ENCODE measurements around the gene ELL3.
"Not testable (repeated sequence)": the region's sequence is repeated elsewhere in the genome, so short reads cannot be mapped to it uniquely, and the experiment has no call there.

ELL3 gene

DNA sequence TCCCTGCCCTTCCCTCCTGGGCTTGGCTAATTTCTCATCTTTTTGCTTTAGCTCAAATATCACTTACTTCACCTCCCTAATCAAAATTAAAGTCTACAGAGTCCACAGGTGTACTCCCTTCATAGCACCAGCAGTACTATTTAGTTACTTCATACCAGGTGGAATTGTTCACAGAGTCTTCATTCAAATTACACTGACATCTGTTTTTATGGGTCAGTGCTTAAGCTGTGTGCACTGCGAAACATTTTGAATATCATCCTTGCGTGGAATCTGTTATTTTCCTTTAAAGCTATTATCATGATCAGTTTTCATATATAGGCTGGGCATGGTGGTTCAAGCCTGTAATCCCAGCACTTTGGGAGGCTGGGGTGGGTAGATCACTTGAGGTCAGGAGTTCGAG lies 12.6 kb upstream of the ELL3 start:
- no peak for DNase-seq

DNA sequence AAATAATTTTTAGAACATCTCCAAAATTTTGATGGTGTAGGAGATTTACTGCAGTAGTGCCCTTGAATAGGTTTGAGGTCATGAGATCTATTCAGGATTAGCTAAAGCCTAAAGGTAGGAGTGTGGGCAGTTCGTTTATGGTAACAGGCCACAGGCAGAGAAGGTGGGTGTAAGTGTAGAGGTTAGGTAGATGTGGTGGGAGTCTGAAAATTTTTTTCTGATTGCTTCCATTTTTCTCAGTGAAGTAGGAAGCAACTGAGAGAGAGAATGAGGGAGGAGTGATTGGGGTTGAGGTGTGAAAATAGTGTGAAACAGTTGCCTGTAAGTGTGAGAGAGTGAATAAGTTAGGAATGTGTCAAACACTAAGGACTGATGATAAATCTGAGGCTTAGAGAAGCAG lies 2.2 kb upstream of the ELL3 start:
- no peak for DNase-seq

- peak; percentile 85 to 88 for DNase-seq
These were observed 625 bp upstream of the ELL3 start for GRCh38 chr15:43777267-43777914.

- peak in 1 of 2 experiments; percentile 8 for DNase-seq
These were observed 557 bp downstream of the ELL3 start for GRCh38 chr15:43776101-43776717.

DNA sequence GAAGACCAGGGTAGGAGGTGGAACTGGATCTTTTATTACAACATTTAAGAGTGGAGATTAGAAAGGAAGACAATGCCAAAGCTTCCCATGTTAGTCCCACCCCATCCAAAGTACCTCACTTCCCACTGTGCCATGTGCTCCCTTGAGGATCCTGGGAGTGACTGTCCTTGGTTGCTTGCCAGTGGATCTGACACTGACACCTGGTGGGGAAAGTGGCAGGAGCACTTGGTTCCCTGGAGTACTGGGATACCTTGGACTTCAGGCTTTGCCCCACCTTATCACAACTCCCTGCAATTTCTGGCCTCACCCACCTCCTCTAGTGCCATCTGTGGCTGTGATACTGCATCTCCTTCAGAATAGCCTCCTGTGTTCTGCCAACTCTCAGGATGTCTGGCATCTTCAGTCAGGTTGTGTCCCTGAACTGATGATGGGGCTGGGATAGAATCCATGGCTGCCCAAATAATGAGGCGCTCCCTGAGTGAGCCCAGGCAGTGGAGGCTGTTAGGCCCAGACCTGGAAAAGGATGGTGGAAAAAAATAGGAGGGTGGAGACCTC lies 1.3 kb downstream of the ELL3 start:
- peak; percentile 57 to 80 for DNase-seq

GRCh38 chr15:43774062-43774461 lies 2.7 kb downstream of the ELL3 start:
- DNase-seq, result no peak

DNA sequence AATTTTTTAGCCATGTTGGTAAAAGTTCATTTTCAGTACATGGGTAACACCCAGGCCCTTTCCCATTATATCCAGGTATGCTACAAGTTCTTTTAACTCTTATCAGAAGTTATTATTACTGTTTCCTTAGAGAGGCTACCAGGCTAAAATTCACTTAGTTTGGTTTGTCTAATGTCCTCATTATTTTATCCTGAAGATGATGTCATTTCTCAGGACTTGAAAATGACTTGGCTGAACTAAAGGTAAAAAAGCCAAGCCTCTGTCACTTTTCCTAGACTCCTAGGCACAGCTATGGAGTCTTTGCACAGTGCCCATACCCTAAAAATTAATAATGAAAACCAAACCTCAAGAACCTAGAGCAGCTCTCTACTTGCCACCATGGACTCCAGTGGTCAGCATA lies 4.1 kb downstream of the ELL3 start:
- no peak for DNase-seq

DNA sequence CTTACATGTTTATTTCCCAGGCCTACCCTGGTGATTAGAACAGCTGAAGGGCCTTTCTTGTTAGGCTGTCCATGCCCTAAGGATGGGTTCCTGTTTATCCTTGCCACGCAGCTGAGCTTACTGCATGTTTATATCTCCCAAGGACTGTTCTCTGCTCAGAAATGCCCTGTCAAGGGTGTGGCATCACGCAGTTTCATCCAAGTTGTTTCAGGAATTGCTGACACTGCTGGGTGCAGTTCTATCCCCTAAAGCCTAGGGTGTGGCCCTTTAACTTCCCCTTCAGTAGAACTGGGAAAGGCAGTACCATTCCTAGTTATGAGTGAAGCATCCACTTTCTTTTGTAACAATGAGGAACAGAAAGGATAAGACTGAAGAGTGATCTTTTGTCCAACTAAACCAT lies 5.0 kb downstream of the ELL3 start:
- DNase-seq, result no peak

DNA sequence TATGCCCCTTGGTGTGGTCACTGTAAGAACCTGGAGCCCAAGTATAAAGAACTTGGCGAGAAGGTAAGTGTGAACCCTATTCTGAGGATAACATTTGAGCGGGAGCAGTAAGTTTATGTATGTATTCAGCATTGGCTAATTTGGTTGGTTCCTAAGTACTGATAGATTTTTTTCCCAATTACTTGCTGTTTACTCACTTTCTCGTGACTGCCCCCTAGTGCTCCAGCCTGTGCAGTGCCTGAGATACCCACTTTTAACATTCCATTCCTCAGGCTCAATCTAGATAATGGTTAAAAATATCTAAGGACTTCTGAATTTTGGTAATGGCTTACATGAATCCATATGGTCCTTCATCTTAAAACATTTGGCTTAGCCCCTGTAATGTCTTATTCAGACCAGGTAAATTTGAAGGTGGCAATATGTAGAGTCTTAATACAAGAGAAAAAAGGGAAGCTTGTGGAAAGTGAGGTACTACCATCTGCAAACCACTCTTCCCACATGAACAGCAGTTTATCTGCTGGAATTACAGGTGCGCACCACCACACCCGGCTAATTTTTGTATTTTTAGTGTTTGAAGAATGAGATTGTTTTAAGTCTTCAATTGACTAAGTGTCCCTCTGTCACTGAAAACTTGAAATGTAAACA lies 7.1 kb downstream of the ELL3 start:
- DNase-seq, result peak; percentile 44 to 56

DNA sequence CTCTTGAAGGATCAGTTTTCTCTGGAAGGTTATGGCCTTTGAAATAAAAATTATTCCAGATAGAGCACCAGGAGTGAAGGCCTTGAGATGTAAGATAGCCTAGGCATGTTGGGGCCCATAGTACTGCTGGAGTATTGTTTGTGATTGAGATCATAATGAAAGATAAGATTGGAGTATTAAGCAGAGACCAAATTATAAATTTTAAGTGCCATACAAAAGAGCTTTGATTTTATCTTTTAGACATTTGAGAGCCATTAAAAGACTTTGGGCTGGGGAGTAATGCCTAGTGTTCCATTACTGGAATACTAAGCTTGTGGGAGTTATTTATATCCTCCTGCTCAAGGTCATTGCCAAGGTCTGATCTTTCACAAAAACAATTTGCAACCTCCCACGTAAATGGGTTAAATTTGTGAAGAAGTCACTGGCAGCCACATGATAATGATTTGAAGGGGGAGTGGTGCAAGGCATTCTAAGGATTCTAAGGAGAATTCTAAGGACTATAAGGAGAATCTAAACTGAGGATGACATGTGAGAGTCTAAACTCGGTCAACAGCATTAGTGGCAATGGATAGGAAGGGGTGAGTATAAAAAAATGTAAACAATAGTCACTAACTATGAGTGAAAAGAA lies 12.8 kb downstream of the ELL3 start:
- DNase-seq, result no peak

GRCh38 chr15:43762824-43763223 lies 13.9 kb downstream of the ELL3 start:
- no peak for DNase-seq

GRCh38 chr15:43751885-43752284 lies 24.9 kb downstream of the ELL3 start:
- no peak for DNase-seq

- no peak for DNase-seq
These were observed 26.9 kb downstream of the ELL3 start for GRCh38 chr15:43749690-43750345.

DNA sequence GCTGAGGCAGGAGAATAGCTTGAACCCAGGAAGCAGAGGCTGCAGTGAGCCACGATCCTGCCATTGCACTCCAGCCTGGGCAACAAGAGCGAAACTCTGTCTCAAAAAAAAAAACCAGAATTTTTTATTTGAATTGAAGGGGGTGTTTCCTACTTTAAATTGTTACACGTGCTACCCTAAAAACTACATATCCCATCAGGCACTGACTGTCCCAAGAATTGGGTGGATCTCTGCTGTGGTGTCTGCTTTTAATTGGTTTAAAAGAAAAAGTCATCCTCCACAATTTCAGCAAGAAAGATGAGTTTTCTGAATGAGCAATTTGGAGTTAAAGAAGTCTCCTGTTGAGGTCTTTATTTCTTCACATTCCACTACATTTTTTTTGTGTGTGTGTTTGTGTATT lies 28.4 kb downstream of the ELL3 start:
- DNase-seq, result no peak

- DNase-seq, result peak; percentile 2 to 51
These were observed 29.9 kb downstream of the ELL3 start for GRCh38 chr15:43746903-43747309.

DNA sequence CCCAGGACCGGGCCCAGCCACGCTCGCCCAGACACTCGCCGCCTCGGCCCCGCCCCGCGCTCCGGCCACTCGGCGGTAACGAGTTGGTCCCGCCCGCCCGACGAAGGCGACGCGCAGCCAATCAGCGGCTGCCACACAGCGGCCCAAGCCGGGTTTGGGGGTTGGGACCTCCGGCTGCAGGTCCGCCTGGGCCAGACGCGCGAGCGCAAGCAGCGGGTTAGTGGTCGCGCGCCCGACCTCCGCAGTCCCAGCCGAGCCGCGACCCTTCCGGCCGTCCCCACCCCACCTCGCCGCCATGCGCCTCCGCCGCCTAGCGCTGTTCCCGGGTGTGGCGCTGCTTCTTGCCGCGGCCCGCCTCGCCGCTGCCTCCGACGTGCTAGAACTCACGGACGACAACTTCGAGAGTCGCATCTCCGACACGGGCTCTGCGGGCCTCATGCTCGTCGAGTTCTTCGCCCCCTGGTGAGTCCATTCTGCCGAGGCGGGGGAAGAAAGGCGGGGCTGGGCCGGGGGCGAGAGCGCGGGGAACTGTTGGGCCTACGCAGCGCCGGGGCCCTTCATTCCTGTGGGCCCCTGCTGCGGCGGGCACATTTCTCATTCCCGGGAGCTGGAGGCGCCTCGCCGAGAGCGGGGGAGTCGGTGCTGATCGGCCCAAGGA lies 30.4 kb downstream of the ELL3 start, which contains the start of gene PDIA3:
PDIA3 (plus strand) TSS at position 194 of the 658 bp plus-strand sequence; CDS start at position 296, 102 bp downstream.
- DNase-seq, result peak; percentile 78 to 88

DNA sequence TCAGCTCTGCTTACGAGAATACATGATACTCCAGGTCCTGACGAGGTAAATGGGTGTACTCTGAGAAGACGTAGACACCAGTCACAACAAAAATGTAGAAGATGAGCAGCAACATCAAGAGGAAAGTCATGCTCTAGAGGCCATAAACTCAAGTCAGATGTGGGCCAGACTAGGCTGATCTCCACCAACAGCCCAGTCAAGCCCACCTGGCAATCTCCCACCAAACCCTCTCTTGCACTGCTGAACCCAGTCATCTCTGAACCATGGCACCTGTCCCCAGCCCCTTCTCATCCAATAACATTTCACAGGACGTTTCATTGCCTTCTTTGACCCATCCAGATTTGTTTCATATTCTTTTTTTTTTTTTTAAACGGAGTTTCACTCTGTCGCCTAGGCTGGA lies 41.4 kb downstream of the ELL3 start:
- no peak for DNase-seq

- not testable (repeated sequence) for DNase-seq
These were observed 48.6 kb downstream of the ELL3 start for GRCh38 chr15:43728053-43728725.

- not testable (repeated sequence) for DNase-seq
These were observed 50.5 kb downstream of the ELL3 start for GRCh38 chr15:43726306-43726705.

- DNase-seq, result no peak
These were observed 53.6 kb downstream of the ELL3 start for GRCh38 chr15:43723151-43723550.
